K562 (cell line): ENCODE results near the gene MED16. TPM values are rescaled to one million over a fixed set of nuclear protein-coding genes. Genes with fewer than 3 reads are reported as not detected.

Experiments
- ATAC-seq: fragments of 200-7000 bp; cut with Tn5 transposase; 3 replicates; pipeline ENCODE4 v1.9.1; 2020; ENCODE audit warnings: moderate library complexity
- Bru-seq: library from RNA; stranded (reverse); fragments of 400-500 nt; gene quantifications from one replicate; lab custom pipeline; 2021; lab: Mats Ljungman, UMichigan
- BruChase-seq, 2 experiments: library from RNA; stranded (reverse); fragments of 400-500 nt; gene quantifications; one replicate each; lab custom pipeline; 2021; lab: Mats Ljungman, UMichigan
- BruUV-seq: library from RNA; stranded (reverse); fragments of 400-500 nt; replicated peaks from 2 replicates; lab custom pipeline; 2021; lab: Mats Ljungman, UMichigan
- CTCF ChIA-PET: fragments of 300-600 bp; formaldehyde crosslinking; extraction: SDS; loops from one replicate; lab custom pipeline; 2021; ENCODE audit warnings: low intra/inter-chr PET ratio; lab: Yijun Ruan, JAX
- POLR2A ChIA-PET: fragments of 300-600, 350-650 bp; sonication (Branson Sonifier 250); formaldehyde crosslinking; extraction: SDS; loops from one replicate; lab custom pipeline; 2021; ENCODE audit warnings: antibody characterized with exemption, inconsistent platforms; lab: Yijun Ruan, JAX
- DNase-seq, 4 experiments: peaks; one replicate each; pipeline versions ENCODE4 v3.0.0 to v3.0.0-alpha.2; 2011 to 2018; ENCODE audit warnings: low spot score in 3 of 4, mixed read lengths in 3 of 4; ENCODE audit errors: extremely low read depth in 1 of 4
- FAIRE-seq: peaks from 2 replicates; lab custom pipeline; 2011; peaks lifted over from hg19 to GRCh38; lab: Jason Lieb, UNC
- H2AFZ ChIP-seq: 2 replicates; pipeline ENCODE4 v1.6.0; 2011; ENCODE audit warnings: low read depth, low read length, control low read depth, inconsistent platforms
- H3K27ac ChIP-seq: fragments of 200-600 bp; 3 replicates; pipeline ENCODE4 v1.8.0; 2011; ENCODE audit warnings: low read depth, mild to moderate bottlenecking, control low read depth, inconsistent platforms, low read length, moderate library complexity, mixed read lengths; ENCODE audit errors: extremely low read depth
- H3K27me3 ChIP-seq, 2 experiments: fragments of 300-600 bp in 1 of 2; 2 replicates in 1 of 2; 3 replicates in 1 of 2; pipeline versions ENCODE4 v1.6.0 to v1.8.0; 2011; ENCODE audit warnings: inconsistent platforms in 2 of 2, low read length in 2 of 2, mild to moderate bottlenecking in 1 of 2, mixed read lengths in 1 of 2, moderate library complexity in 1 of 2; ENCODE audit not compliant: control insufficient read depth in 2 of 2, insufficient read depth in 2 of 2
- H3K36me3 ChIP-seq: fragments of 300-600 bp; 3 replicates; pipeline ENCODE4 v1.8.0; 2011; ENCODE audit warnings: mild to moderate bottlenecking, low read length, inconsistent platforms; ENCODE audit not compliant: control insufficient read depth, insufficient read depth
- H3K4me1 ChIP-seq, 2 experiments: fragments of 200-600 bp in 1 of 2; replicated peaks in 1 of 2; 2 replicates in 1 of 2; 3 replicates in 1 of 2; pipeline versions ENCODE4 v1.5.1 to v1.8.0; 2011; ENCODE audit warnings: inconsistent platforms in 2 of 2, low read length in 2 of 2, mild to moderate bottlenecking in 1 of 2, mixed read lengths in 1 of 2, moderate library complexity in 1 of 2; ENCODE audit not compliant: control insufficient read depth in 2 of 2, insufficient read depth in 2 of 2
- H3K4me2 ChIP-seq: 2 replicates; pipeline ENCODE4 v1.6.1; 2011; ENCODE audit warnings: low read length, control low read depth, inconsistent platforms, mixed read lengths; ENCODE audit not compliant: insufficient read depth
- H3K4me3 ChIP-seq: fragments of 200-600 bp; sonication (generic), shearing (Covaris generic); 2 replicates; pipeline ENCODE4 v1.5.1; 2016; ENCODE audit warnings: control low read depth, inconsistent platforms
- H3K79me2 ChIP-seq: fragments of 200-600 bp; 3 replicates; pipeline ENCODE4 v1.8.0; 2011; ENCODE audit warnings: low read length, inconsistent platforms; ENCODE audit not compliant: control insufficient read depth, insufficient read depth
- H3K9ac ChIP-seq, 2 experiments: 2 replicates each; pipeline versions ENCODE4 v1.6.0 to v1.6.1; 2011; ENCODE audit warnings: low read depth in 2 of 2, low read length in 2 of 2, control low read depth in 1 of 2, inconsistent platforms in 1 of 2, mild to moderate bottlenecking in 1 of 2, mixed read lengths in 1 of 2; ENCODE audit not compliant: insufficient read depth in 1 of 2
- H3K9me1 ChIP-seq: one replicate; pipeline ENCODE4 v1.6.0; 2011; ENCODE audit warnings: inconsistent platforms, mild to moderate bottlenecking, low read length, moderate library complexity; ENCODE audit not compliant: control insufficient read depth, insufficient read depth
- H3K9me3 ChIP-seq: replicated peaks from 2 replicates; pipeline ENCODE4 v1.5.1; 2011; ENCODE audit warnings: low read depth, low read length, inconsistent platforms; ENCODE audit not compliant: control insufficient read depth, insufficient read depth
- H4K20me1 ChIP-seq: replicated peaks from 2 replicates; pipeline ENCODE4 v1.6.1; 2011; ENCODE audit warnings: low read length, inconsistent platforms, mixed read lengths; ENCODE audit not compliant: control insufficient read depth, insufficient read depth
- EP300 ChIP-seq: IDR thresholded peaks from 2 replicates; pipeline ENCODE4 v1.6.1; 2012; ENCODE audit warnings: low read length, improper control_type of control experiment
- HEY1 ChIP-seq: fragments of 250-450 bp; sonication (Bioruptor Pico); IDR thresholded peaks from 2 replicates; pipeline ENCODE4 v1.5.0; 2020; ENCODE audit warnings: mild to moderate bottlenecking, moderate library complexity, borderline replicate concordance
- MEF2D ChIP-seq: conservative IDR thresholded peaks from 2 replicates; pipeline ENCODE4 v1.6.1; 2016; ENCODE audit warnings: low read depth, missing genetic modification characterization, missing compliant biosample characterization
- WGBS: fragments of 100-300 bp; shearing (Covaris generic); methylation state at CpG from one replicate; pipeline ENCODE4 v1.1.6; 2016; ENCODE audit warnings: low coverage, mixed read lengths; ENCODE audit not compliant: insufficient coverage; ENCODE audit errors: missing lambda C conversion rate; 5-methylcytosine and 5-hydroxymethylcytosine counted together
- in situ Hi-C: fragments of 300-500 bp; cut with MboI; formaldehyde crosslinking; loops from 4 replicates; pipeline ENCODE4 v1.15.0; 2018; ENCODE audit warnings: inconsistent platforms, mixed read lengths
- intact Hi-C: fragments of 100-400 bp; cut with micrococcal nuclease; formaldehyde crosslinking; loops from 2 replicates; pipeline ENCODE4 v1.14.2; 2022
- long read RNA-seq, 3 experiments: library from polyadenylated mRNA in 2 of 3; library from RNA in 1 of 3; unstranded in 2 of 3; stranded (forward) in 1 of 3; transcript quantifications; one replicate each; pipeline ENCODE4 v2.0.0, GENCODE V29; 2019 to 2022
- polyA minus RNA-seq, 3 experiments: library from RNA; depleted of rRNA, polyadenylated mRNA; stranded (reverse); fragments of >200 nt; gene quantifications; 2 replicates each; pipeline ENCODE4 v1.2.3, GENCODE V29; 2011
- polyA plus RNA-seq, 8 experiments: library from polyadenylated mRNA; depleted of rRNA in 4 of 8; stranded (reverse) in 5 of 8; unstranded in 3 of 8; fragments of >200 nt; fragmentation: Nextera tagmentation in 2 of 8; fragmentation: Illumina TruSeq in 1 of 8; extraction: Ambion mirVana in 2 of 8; extraction: Trizol in 1 of 8; gene quantifications; 2 replicates each; pipeline versions ENCODE4 v1.2.1 to v1.2.3, GENCODE V29; 2011 to 2014; ENCODE audit warnings: inconsistent platforms in 1 of 8, missing spikeins in 1 of 8
- total RNA-seq, 7 experiments: library from RNA; depleted of rRNA in 6 of 7; stranded (reverse); fragments of >200 nt in 6 of 7; fragmentation: Illumina TruSeq in 2 of 7; extraction: Trizol in 2 of 7; gene quantifications; 2 replicates each; pipeline versions ENCODE4 v1.2.1 to v1.2.3, GENCODE V29; 2011 to 2021; ENCODE audit warnings: low replicate concordance in 1 of 7
- TF ChIP-seq, protein P1 (sequence below), 2 experiments: fragments of 450-650 bp in 1 of 2; sonication (generic) in 1 of 2; formaldehyde crosslinking in 1 of 2; IDR thresholded peaks in 1 of 2; conservative IDR thresholded peaks in 1 of 2; 2 replicates each; pipeline versions ENCODE4 v1.6.1 to v1.8.1; 2016 to 2023; ENCODE audit warnings: mild to moderate bottlenecking in 2 of 2, moderate library complexity in 2 of 2, inconsistent platforms in 1 of 2, missing genetic modification reagents in 1 of 2

The MED16 gene, protein sequence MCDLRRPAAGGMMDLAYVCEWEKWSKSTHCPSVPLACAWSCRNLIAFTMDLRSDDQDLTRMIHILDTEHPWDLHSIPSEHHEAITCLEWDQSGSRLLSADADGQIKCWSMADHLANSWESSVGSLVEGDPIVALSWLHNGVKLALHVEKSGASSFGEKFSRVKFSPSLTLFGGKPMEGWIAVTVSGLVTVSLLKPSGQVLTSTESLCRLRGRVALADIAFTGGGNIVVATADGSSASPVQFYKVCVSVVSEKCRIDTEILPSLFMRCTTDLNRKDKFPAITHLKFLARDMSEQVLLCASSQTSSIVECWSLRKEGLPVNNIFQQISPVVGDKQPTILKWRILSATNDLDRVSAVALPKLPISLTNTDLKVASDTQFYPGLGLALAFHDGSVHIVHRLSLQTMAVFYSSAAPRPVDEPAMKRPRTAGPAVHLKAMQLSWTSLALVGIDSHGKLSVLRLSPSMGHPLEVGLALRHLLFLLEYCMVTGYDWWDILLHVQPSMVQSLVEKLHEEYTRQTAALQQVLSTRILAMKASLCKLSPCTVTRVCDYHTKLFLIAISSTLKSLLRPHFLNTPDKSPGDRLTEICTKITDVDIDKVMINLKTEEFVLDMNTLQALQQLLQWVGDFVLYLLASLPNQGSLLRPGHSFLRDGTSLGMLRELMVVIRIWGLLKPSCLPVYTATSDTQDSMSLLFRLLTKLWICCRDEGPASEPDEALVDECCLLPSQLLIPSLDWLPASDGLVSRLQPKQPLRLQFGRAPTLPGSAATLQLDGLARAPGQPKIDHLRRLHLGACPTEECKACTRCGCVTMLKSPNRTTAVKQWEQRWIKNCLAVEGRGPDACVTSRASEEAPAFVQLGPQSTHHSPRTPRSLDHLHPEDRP
- total RNA-seq (2011; cell fraction: chromatin; rRNA removed; ENCODE audit: low replicate concordance) = 28.6 and 108 TPM in 2 replicates
- total RNA-seq (2011; cell fraction: nucleolus; rRNA removed) = 71.0 and 80.0 TPM in 2 replicates
- total RNA-seq (2011; cell fraction: nucleoplasm; rRNA removed) = 33.8 and 41.3 TPM in 2 replicates
- 15.6 and 22.1 TPM in 2 replicates for total RNA-seq (2014; rRNA removed)
- 1.2 and 1.8 TPM in 2 replicates for total RNA-seq (2014; rRNA removed; fragmentation: Illumina TruSeq; extraction: Trizol)
- total RNA-seq (2015; rRNA removed; fragmentation: Illumina TruSeq; extraction: Trizol) = 8.6 and 9.3 TPM in 2 replicates
- total RNA-seq (2021) = 59.6 and 59.9 TPM in 2 replicates
- 10.3 and 26.2 TPM in 2 replicates for polyA plus RNA-seq (2011; rRNA removed)
- 36.6 and 87.3 TPM in 2 replicates for polyA plus RNA-seq (2011; cell fraction: cytosol; rRNA removed)
- polyA plus RNA-seq (2011; cell fraction: nucleus; rRNA removed) = 34.7 and 60.1 TPM in 2 replicates
- polyA plus RNA-seq (2012) = 34.1 and 52.5 TPM in 2 replicates
- 7.1 and 20.0 TPM in 2 replicates for polyA plus RNA-seq (2014; fragmentation: Illumina TruSeq; extraction: Trizol)
- 1 to 10 TPM in 1 of 2 experiments, under 1 TPM in 1; 0.89 to 1.3 TPM for polyA plus RNA-seq (2014; fragmentation: Nextera tagmentation; extraction: Ambion mirVana)
- polyA plus RNA-seq (2014; rRNA removed) = 21.2 and 30.2 TPM in 2 replicates
- polyA minus RNA-seq (2011; rRNA and poly(A)+ RNA removed) = 10.3 and 15.6 TPM in 2 replicates
- polyA minus RNA-seq (2011; cell fraction: cytosol; rRNA and poly(A)+ RNA removed) = 72.1 and 84.4 TPM in 2 replicates
- polyA minus RNA-seq (2011; cell fraction: nucleus; rRNA and poly(A)+ RNA removed) = 33.7 and 37.4 TPM in 2 replicates
- Bru-seq, nascent RNA = percentile 56 among the genes with signal in this experiment
- percentile 56 among the genes with signal in this experiment for BruChase-seq, experiment 1, labeled RNA remaining after a 2-hour chase
- BruChase-seq, experiment 2, labeled RNA remaining after a 6-hour chase = percentile 61 among the genes with signal in this experiment
- long read RNA-seq, experiment 1, transcript MED16-204 (15 exons, 3,420 nt) = major isoform, 19 of 188 reads
- long read RNA-seq, experiment 1, partial matches to known transcripts = 143 of 188 reads
- long read RNA-seq, experiment 1, other reads (novel, unspliced or antisense) = 22 of 188 reads
- long read RNA-seq, experiment 2, transcript MED16-204 (15 exons, 3,420 nt) = major isoform, 38 of 75 reads
- long read RNA-seq, experiment 2, partial matches to known transcripts = 23 of 75 reads
- long read RNA-seq, experiment 2, other reads (novel, unspliced or antisense) = 14 of 75 reads
- long read RNA-seq, experiment 3, transcript MED16-204 (15 exons, 3,420 nt) = major isoform, 23 of 37 reads
- long read RNA-seq, experiment 3, partial matches to known transcripts = 2 of 37 reads
- long read RNA-seq, experiment 3, other reads (novel, unspliced or antisense) = 12 of 37 reads

DNA sequence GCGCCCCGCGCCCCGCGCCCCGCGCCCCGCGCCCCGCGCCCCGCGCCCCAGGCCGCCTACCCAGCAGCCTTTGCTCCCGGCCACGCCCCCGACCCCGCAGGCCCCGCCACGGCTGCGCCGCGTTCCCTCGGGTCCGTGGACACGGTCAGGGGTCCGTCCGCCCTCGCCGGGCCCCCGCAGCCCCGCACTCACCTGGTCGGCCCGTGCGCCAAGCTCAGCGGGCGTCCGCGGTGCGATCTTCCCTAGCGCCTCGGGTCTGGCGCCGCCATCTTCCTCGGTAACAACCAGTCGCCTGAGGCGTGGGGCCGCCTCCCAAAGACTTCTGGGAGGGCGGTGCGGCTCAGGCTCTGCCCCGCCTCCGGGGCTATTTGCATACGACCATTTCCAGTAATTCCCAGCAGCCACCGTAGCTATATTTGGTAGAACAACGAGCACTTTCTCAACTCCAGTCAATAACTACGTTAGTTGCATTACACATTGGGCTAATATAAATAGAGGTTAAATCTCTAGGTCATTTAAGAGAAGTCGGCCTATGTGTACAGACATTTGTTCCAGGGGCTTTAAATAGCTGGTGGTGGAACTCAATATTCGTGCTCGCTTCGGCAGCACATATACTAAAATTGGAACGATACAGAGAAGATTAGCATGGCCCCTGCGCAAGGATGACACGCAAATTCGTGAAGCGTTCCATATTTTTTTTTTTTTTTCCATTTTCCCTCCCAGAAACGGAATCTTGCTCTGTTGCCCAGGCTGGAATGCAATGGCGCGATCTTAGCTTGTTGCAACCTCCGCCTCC, at the start of gene MED16, which contains the start of gene RNU6-9:
Gene MED16 (minus strand): TSS at position 294 of the 796 bp plus-strand sequence. CDS start 2,056 bp downstream, outside the sequence.
Gene RNU6-9 (plus strand): TSS at position 591 of the 796 bp plus-strand sequence.
- DNase-seq (peak; percentile 87 to 95 (median 91)), FAIRE-seq (peak; percentile 95), ATAC-seq (peak; percentile 91)
- Histone ChIP-seq H3K9ac (peak within 1 kb of the TSS; percentile 92 to 95), H3K9me3 (no peaks in the 10 kb centered on the region), H2AFZ (peak within 1 kb of the TSS; percentile 95), H3K27ac (peak within 1 kb of the TSS; percentile 100), H4K20me1 (peaks cover 6% of the 10 kb centered on the region), H3K4me1 (peaks cover 9 to 68% of the 10 kb centered on the region in 2 experiments; a peak in 4 of 5 replicates), H3K4me2 (peak within 1 kb of the TSS; percentile 83), H3K27me3 (no peaks in the 10 kb centered on the region), H3K4me3 (peak within 1 kb of the TSS; percentile 79), H3K9me1 (no peaks in the 10 kb centered on the region), H3K36me3 (peaks cover 40% of the 10 kb centered on the region; the same call in 2 of the 3 replicates), H3K79me2 (peaks cover 34% of the 10 kb centered on the region)
- intact Hi-C loops = loop anchor here (2.0 kb wide), 1 partner anchor 14 kb away; no protein-coding TSS in a partner anchor
- ChIA-PET CTCF (interaction anchor here (1.3 kb wide), 1 partner anchor 25 kb away, joined by 3 read pairs; no protein-coding TSS in a partner anchor), POLR2A (interaction anchor here (0.6 to 2.9 kb wide), 8 partner anchors 10 to 376 kb away, joined by 3 to 15 read pairs (median 4); partner anchors contain the start of genes CIRBP and PRTN3)
- TSS peak; percentile 98 for BruUV-seq
- in situ Hi-C loops = no loop called here
- WGBS = 0% methylated on average over 42 of the region's 69 CpGs
- TF ChIP-seq MEF2D (tag) (0 out of 2 replicates have a peak, but pooled peaks have one; percentile 49), EP300 (no peak; the same call in none of the 2 replicates), HEY1 (no peak)
- TF ChIP-seq, protein P1, sequence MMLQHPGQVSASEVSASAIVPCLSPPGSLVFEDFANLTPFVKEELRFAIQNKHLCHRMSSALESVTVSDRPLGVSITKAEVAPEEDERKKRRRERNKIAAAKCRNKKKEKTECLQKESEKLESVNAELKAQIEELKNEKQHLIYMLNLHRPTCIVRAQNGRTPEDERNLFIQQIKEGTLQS (IDR thresholded peaks at IDR 0.05) = no peak
- TF ChIP-seq, protein P1 (CRISPR knock-in tag; conservative IDR thresholded peaks at IDR 0.05) = 0 out of 2 replicates have a peak, but pooled peaks have one; percentile 70
